HepG2 (cell line): ENCODE measurements around the gene TGM2. TPM values are rescaled to one million over a fixed set of nuclear protein-coding genes. Genes with fewer than 3 reads are reported as not detected.
A peak's percentile ranks its signal among the peaks of the same experiment; 100 is the strongest.

ENCODE experiments used
- MAFF ChIP-seq: IDR thresholded peaks from 2 replicates; pipeline ENCODE4 v1.6.1; 2011; ENCODE audit warnings: low read depth, low read length, improper control_type of control experiment
- MAFG ChIP-seq: sonication (generic); formaldehyde crosslinking; IDR thresholded peaks from 2 replicates; pipeline ENCODE4 v1.5.1; 2020; ENCODE audit warnings: mild to moderate bottlenecking, missing genetic modification reagents
- MED13 ChIP-seq: sonication (generic); formaldehyde crosslinking; IDR thresholded peaks from 2 replicates; pipeline ENCODE4 v1.5.0; 2020; ENCODE audit warnings: missing genetic modification reagents
- REL ChIP-seq: sonication (generic); formaldehyde crosslinking; conservative IDR thresholded peaks from 2 replicates; pipeline ENCODE4 v1.8.0; 2022; ENCODE audit warnings: mild to moderate bottlenecking, missing genetic modification reagents, moderate library complexity
- TARDBP ChIP-seq: sonication (generic); formaldehyde crosslinking; IDR thresholded peaks from 2 replicates; pipeline ENCODE4 v1.8.0; 2022; ENCODE audit warnings: mild to moderate bottlenecking, missing genetic modification reagents
- THAP11 ChIP-seq: IDR thresholded peaks from 2 replicates; pipeline ENCODE4 v1.6.1; 2016; ENCODE audit warnings: missing biosample characterization, missing genetic modification reagents
- ZFYVE20 ChIP-seq: sonication (generic); formaldehyde crosslinking; IDR thresholded peaks from 2 replicates; pipeline ENCODE4 v1.8.0; 2023; ENCODE audit warnings: low read depth, mild to moderate bottlenecking, moderate library complexity, missing genetic modification reagents, borderline replicate concordance
- ZNF331 ChIP-seq: sonication (generic); formaldehyde crosslinking; IDR thresholded peaks from 2 replicates; pipeline ENCODE4 v1.4.0; 2020; ENCODE audit warnings: missing genetic modification reagents
- ZNF781 ChIP-seq: sonication (generic); formaldehyde crosslinking; IDR thresholded peaks from 2 replicates; pipeline ENCODE4 v1.5.1; 2020; ENCODE audit warnings: borderline replicate concordance, mild to moderate bottlenecking, missing genetic modification reagents; ENCODE audit errors: not compliant biosample characterization
- polyA plus RNA-seq, 8 experiments: library from polyadenylated mRNA; depleted of rRNA in 3 of 8; stranded (reverse) in 7 of 8; unstranded in 1 of 8; fragments of >200 nt; fragmentation: Illumina TruSeq in 4 of 8; extraction: Trizol in 4 of 8; gene quantifications; 2 replicates each; pipeline versions ENCODE4 v1.2.1 to v1.2.3, GENCODE V29; 2011 to 2016; ENCODE audit warnings: low read depth in 4 of 8, missing spikeins in 1 of 8, mixed read lengths in 1 of 8; ENCODE audit not compliant: insufficient read depth in 1 of 8
- total RNA-seq, 5 experiments: library from RNA; depleted of rRNA; stranded (reverse); fragments of >200 nt; fragmentation: Illumina TruSeq; extraction: Trizol; gene quantifications; 2 replicates each; pipeline ENCODE4 v1.2.3, GENCODE V29; 2016; ENCODE audit warnings: low read depth in 1 of 5
- TF ChIP-seq, protein P1 (sequence below): sonication (generic); formaldehyde crosslinking; IDR thresholded peaks from 2 replicates; pipeline ENCODE4 v1.8.0; 2022; ENCODE audit warnings: low read depth, missing genetic modification reagents
- TF ChIP-seq, protein P2 (sequence below): sonication (generic); formaldehyde crosslinking; IDR thresholded peaks from 2 replicates; pipeline ENCODE4 v1.4.0; 2020; ENCODE audit warnings: low read depth, mild to moderate bottlenecking, missing genetic modification reagents
- TF ChIP-seq, protein P3 (sequence below): sonication (generic); formaldehyde crosslinking; IDR thresholded peaks from 2 replicates; pipeline ENCODE4 v1.5.0; 2020; ENCODE audit warnings: mild to moderate bottlenecking, missing genetic modification reagents

The TGM2 gene
- total and polyA plus RNA-seq, 2 of the 13 experiments (the other 11 are each of a cell fraction or from before 2014, with no cell fraction given), result 4.2 to 46.4 TPM

DNA sequence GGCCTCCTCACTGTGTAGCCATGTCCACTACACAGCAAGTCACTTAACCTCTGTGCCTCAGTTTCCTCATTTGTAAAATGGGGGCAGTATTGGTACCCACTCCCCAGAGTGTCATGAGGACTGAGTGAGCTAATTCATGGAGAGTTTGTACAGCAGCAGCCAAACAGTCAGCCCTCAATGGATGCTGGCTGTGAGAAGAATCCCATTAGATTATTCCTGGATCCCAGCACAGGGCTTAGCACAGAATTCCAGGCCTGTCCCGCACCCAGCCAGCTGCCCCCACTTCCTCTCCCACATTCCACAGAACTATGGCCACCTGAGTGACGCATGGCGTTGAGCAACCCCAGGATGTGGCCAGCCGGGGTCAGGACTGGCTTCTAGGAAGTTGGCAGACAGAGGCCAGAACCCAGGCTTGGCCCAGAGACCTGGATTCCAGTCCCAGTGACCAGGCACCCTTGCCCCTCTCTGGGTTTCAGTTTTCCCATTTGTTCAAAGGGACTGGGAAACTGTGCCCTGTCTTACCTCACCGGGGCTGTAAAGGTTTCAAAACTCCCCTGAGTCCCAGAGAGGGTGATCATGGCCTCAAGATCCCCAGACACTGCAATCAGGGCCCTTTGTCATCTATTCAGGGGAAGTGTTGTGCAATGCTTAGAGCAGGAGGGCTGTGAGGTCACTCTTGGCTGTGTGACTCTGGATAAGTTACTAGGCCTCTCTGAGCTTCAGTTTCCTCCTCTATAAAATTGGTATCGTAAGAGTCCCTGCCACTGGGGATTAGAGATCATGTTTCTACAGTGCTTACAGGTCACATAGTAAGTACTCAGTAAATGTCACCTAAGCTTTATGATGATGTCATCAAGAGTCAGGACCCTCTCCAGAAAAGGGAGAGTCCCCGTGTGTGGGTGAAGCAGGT lies 3.0 kb upstream of the TGM2 start (continued):
- TF ChIP-seq, protein P1, sequence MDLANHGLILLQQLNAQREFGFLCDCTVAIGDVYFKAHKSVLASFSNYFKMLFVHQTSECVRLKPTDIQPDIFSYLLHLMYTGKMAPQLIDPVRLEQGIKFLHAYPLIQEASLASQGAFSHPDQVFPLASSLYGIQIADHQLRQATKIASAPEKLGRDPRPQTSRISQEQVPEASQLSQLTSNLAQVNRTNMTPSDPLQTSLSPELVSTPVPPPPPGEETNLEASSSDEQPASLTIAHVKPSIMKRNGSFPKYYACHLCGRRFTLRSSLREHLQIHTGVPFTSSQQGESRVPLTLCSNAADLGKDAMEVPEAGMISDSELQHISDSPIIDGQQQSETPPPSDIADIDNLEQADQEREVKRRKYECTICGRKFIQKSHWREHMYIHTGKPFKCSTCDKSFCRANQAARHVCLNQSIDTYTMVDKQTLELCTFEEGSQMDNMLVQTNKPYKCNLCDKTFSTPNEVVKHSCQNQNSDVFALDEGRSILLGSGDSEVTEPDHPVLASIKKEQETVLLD (CRISPR knock-in tag), result no peak
- TF ChIP-seq ZNF781 (CRISPR knock-in tag) (peak; percentile 75), ZFYVE20 (CRISPR knock-in tag) (no peak), MAFF (no peak), TARDBP (peak; percentile 65; the same call in 1 of the 2 replicates), ZNF331 (CRISPR knock-in tag) (peak; percentile 58; the same call in 1 of the 2 replicates), THAP11 (CRISPR knock-in tag) (peak; percentile 60), MED13 (CRISPR knock-in tag) (no peak), REL (CRISPR knock-in tag) (no peak), MAFG (CRISPR knock-in tag) (no peak)
- TF ChIP-seq, protein P2, sequence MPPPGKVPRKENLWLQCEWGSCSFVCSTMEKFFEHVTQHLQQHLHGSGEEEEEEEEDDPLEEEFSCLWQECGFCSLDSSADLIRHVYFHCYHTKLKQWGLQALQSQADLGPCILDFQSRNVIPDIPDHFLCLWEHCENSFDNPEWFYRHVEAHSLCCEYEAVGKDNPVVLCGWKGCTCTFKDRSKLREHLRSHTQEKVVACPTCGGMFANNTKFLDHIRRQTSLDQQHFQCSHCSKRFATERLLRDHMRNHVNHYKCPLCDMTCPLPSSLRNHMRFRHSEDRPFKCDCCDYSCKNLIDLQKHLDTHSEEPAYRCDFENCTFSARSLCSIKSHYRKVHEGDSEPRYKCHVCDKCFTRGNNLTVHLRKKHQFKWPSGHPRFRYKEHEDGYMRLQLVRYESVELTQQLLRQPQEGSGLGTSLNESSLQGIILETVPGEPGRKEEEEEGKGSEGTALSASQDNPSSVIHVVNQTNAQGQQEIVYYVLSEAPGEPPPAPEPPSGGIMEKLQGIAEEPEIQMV (CRISPR knock-in tag), result peak; percentile 28; the same call in 1 of the 2 replicates
- TF ChIP-seq, protein P3, sequence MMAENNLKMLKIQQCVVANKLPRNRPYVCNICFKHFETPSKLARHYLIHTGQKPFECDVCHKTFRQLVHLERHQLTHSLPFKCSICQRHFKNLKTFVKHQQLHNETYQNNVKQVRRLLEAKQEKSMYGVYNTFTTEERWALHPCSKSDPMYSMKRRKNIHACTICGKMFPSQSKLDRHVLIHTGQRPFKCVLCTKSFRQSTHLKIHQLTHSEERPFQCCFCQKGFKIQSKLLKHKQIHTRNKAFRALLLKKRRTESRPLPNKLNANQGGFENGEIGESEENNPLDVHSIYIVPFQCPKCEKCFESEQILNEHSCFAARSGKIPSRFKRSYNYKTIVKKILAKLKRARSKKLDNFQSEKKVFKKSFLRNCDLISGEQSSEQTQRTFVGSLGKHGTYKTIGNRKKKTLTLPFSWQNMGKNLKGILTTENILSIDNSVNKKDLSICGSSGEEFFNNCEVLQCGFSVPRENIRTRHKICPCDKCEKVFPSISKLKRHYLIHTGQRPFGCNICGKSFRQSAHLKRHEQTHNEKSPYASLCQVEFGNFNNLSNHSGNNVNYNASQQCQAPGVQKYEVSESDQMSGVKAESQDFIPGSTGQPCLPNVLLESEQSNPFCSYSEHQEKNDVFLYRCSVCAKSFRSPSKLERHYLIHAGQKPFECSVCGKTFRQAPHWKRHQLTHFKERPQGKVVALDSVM (CRISPR knock-in tag), result no peak
